Fibroblast of lung (primary cell): ENCODE data around the gene DGKQ.

Experiments used
- CTCF ChIP-seq, 2 donors: IDR thresholded peaks in 1 of 2; conservative IDR thresholded peaks in 1 of 2; 1 replicate in 1 of 2; 2 replicates in 1 of 2; pipeline ENCODE4 v1.5.1; 2011 to 2012; ENCODE audit warnings: low read length in 2 of 2, control low read depth in 1 of 2, inconsistent platforms in 1 of 2, low read depth in 1 of 2, mild to moderate bottlenecking in 1 of 2
- EZH2 ChIP-seq: IDR thresholded peaks from 2 replicates; pipeline ENCODE4 v1.5.1; 2012; ENCODE audit warnings: low read length, control low read depth, mild to moderate bottlenecking; ENCODE audit errors: missing control alignments

- TF ChIP-seq CTCF (conservative IDR thresholded peaks at IDR 0.05 in 1 of 2, IDR thresholded peaks at IDR 0.05 in 1 of 2; ENCODE audit: low read depth in 1 of 2, low read length in 2 of 2) (no peak), EZH2 (no peak)
Measured at GRCh38 chr4:1008840-1009541, 35.6 kb upstream of the DGKQ start.
